D341Med (cell line): ENCODE measurements around the gene CTCFL.
"Not testable (repeated sequence)": the region's sequence is repeated elsewhere in the genome, so short reads cannot be mapped to it uniquely, and the experiment has no call there.

Experiments used
- DNase-seq: peaks from one replicate; pipeline ENCODE4 v3.0.0; 2012; ENCODE audit warnings: low spot score

CTCFL gene

DNA sequence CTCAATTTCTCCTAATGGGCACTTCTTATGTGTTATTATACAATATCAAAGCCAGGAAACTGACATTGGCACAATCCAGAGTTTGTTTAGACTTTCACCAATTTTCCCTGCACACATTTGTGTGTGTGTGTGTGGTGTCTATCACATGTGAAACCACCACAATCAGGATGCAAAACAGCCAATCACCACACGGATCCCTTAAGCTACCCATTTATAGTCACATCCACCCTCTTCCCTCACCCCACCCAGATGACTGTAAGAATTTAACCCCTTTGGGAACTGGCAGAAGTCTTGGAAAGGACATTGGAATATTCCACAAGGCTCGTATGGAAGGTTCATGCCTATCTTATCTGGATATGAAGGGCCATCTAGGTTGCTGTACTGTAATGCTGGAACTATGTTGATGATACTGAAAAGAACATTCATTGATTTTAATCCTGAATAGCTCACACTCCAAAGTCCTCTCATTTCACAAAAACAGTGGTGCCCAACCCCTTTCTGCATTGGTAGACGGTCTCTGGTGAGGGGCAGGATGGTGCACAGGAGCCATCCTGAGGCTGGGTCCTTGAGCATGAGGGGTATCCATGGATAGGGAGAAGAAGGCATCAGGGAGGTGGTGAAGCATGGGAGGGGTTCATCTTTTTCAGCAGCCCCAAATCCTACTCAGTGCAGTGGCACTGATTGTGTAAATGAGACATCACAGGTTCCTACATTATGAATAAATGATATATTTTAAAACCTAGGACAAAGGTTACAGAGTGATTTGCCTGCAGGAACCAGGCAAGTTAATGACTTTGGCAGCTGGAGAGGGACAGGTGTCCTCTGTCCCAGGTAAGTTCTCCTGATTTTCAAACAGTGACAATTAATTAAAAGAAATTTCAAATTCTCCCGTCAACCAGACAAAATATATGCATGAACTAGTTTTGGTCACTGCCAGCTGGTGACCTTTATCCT is 12.1 kb upstream of the CTCFL start:
- no peak for DNase-seq

DNA sequence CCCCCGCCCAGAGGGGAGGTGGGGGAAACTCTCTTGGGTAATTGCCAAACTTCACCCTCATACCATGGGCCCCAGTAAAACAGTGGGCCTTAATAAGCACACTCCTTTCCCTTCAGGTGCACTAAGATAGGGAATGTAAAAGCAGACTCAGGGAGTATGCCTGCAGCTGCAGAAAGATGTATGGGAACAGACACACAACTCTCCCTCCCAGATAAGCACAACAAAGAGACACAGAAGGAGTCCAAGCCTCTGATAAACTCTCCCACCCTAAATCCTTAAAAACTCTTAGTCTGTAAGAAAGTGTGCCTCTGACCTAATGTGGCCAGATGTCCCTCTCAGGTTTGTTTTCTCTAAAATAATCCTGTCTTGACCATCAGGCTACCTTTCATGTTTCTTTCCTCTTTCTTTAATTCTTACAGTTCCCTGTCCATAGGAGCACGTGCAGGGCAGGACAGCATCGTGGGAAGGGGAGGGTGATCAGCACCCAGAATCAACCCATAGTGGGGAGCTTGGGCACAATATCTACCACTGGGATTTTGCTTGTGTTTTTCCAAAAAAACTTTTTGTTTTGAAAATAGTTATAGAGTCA is 11.3 kb upstream of the CTCFL start:
- no peak for DNase-seq

DNA sequence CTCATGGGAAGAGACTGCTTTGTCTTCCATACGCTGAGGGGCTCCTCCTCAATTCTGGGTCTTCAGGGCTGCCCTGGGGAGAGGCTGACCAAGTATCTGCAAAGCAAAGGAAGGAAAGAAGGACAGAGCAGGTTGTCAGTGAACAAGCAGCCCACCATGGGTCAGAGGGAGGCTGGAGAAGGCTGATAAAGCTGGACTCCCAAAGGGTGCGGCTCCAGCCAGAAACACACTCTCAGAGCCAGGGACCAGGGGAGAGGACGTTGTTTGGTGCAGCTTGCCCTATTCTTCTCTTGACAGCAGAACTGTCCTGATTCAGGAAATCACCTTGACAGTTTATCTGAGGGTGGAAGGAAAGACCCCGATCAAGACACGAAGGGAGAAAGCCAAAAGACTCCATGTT is 10.4 kb upstream of the CTCFL start:
- no peak for DNase-seq

DNA sequence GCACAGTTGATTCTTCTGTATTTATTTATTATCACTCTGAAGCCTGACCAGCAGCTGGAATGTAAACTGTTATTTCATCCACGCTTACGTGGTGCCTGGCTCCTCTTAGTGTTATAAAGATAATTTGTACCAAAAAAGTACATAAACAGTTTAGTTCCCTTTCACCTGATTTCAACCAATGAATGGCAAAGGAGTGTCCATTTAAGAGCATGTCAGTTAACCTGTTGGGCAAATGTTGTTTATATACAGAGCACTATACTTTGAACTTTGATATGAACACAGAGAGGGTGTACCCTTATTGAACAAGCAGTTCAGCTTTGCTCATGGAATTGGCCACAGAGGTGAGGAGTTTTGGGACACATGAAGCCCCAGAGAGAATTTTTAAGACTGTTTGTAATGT is 7.2 kb upstream of the CTCFL start:
- DNase-seq: no peak

DNA sequence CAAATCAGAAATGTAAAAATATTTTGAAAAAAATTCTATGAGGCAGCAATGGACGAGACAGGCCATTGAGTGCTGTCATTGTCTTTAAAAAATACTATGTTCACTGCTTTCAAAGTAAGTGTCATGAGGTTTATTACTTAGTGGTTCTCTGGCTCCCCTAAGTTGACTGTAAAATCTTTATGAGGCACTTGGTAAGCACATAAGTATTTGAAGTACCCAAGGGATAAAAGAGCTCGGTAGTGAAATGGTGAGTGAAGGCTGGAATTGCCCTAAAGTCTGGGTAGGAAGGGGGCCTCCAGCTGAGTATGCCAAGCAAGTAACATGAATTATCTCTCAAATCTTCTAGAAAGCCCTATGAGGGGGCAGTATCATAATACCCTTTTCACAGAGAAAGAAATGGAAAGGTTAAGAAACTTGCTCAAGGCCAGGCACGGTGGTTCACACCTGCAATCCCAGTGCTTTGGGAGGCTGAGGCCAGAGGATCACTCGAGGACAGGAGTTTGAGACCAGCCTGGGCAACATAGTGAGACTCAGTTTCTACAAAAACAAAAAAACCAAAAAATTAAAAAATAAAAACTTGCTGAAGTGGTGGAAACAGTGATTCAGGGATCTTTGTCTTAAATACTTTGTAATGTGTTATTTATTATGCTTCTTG is 5.5 kb upstream of the CTCFL start:
- DNase-seq: no peak

DNA sequence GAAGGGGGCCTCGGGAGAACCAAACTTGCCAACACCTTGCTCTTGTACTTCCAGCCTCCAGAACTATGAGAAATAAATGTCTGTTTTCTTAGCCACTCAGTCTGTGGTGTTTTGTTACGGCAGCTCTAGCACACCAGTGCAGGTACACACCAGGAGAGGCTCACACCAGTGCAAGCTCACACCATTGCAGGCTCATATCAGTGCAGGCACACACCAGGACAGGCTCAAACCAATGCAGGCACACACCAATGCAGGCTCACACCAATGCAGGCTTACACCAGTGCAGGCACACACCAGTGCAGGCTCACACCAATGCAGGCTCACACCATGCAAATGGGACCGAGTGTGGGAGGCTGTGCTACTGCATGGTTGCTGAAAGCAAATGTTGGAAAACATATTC is 4.9 kb upstream of the CTCFL start:
- no peak for DNase-seq

DNA sequence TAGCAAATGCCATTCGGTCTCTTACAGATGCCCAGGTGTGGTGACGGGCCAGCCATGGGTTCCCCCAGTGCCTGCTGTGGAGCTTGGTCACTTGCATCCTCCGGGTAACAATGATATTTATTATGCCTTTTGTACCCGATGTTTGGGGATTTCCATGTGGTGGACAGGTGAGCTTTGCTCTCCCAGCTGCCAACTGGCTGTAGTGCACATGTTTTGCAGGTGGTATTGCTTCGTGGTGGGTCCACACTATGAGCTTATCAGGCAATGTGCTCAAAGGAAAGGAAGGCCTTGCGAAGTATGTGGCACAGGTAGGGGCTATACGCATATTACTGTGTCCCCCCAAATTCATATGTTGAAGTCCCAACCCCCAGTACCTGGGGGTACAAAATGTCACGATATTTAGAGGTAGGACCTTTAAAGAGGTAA is 4.2 kb upstream of the CTCFL start:
- no peak for DNase-seq

DNA sequence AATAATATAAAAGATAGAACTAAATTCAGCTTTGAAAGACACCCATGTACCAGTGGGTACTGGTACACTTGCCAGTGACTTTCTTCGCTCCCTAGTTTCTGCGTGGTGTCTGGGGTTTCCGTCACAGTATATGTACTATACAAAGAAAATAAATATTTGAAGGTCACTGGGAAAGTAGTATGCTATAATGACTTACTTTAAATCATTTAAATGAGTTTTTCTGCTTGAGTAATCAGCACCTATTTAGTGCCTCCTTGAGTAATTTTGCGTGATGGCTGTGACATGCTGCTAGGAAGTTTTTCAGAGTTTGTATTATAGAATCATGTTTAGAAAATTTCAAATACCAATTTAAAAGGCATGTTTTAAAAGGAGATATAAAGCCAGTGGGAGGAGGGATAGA is 3.2 kb upstream of the CTCFL start:
- no peak for DNase-seq

DNA sequence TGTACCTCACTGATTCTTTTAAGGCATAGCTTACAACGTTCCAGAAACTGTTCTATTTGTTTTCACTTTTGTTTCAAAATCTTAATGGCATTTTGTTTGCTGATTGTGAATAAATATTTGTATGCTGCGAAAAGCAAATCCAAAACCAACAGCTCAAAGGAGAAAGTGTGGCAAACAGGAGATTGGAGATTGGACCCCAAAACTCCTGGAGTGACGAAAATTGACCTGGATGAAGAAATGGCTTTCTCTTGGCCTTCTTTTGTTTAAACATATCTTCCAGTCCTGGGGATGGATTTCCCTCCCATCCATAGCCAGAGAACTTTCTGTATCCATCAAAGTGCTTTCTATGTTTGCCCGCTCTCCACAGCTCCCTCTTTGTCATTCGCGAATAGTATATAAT is 2.8 kb upstream of the CTCFL start:
- DNase-seq: no peak

DNA sequence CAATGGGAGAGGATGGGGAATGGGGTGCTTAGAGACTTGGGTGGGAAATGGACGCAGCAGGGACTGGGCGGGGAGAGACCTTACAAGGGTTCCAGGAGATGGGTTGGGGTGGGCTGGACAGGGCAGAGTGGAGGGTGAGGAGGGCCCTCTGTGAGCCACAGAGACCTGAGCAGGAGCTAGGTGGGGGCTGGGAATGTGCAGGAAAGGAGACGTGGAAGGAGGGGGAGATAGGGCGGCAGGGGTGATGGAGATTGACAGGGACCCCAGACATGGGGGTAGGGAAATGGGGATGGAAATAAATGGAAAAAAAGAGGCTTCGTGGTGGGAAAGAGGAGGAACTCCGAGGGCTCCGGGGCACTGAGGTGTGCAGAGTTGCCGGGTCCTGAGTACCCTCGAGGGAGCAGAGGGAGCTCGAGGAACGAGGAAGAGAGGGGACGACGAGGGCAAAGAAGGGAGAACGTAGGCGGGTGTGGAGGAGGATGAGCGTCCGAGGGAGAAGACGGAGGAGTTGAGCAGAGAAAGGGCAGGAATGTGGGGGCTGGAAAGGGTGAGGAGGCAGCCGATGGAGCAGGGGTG is 2.0 kb upstream of the CTCFL start:
- DNase-seq: no peak

DNA sequence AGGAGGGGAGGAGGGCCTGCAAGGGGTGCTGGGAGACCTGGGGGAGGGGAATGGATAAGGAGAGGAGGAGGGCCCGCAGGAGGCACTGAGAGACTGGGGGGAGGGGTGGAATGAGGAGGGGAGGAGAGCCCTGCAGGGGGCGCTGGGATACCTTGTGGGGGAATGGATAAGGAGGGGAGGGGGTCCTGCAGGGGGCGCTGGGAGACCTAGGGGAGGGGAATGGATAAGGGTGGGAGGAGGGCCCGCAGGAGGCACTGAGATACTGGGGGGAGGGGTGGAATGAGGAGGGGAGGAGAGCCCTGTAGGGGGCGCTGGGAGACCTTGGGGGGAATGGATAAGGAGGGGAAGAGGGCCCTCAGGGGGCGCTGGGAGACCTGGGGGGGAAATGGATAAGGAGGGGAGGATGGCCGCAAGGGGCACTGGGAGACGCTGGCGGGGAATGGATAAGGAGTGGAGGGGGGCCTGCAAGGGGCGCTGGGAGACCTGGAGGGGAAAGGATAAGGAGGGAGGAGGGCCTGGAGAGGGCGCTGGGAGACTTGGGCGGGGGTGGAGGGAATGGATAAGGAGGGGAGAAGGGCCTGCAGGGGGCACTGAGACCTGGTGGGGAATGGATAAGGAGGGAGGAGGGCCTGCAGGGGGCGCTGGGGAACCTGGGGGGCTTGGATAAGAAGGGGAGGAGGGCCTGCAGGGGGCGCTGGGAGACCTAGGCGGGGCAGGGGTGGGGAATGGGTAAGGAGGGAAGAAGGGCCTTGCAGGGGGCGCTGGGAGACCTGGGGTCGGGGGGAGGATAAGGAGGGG is 1.3 kb upstream of the CTCFL start:
- no peak for DNase-seq

DNA sequence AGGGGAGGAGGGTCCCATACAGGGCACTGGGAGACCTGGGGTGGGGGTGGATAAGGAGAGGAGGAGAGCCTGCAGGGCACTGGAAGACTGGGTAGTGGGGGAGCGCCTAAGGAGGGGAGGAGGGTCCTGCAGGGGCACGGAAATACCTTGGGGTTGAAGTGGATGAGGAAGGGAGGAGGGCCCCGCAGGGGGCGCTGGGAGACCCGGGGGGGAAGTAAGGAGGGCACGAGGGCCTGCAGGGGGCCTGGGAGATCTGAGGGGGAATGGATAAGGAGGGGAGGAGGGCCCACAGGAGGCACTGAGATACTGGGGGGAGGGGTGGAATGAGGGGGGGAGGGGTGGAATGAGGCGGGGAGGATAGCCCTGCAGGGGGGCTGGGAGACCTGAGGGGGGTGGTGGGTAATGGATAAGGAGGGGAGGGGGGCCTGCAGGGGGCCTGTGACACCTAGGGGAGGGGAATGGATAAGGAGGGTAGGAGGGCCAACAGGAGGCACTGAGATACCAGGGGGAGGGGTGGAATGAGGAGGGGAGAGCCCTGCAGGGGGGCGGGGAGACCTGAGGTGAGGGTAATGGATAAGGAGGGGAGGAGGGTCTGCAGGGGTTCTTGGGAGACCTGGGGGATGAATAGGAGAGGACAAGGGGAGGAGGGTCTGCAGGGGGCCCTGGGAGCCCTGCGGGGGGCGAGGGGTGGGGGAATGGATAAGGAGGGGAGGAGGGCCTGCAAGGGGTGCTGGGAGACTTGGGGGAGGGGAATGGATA is 567 bp upstream of the CTCFL start:
- no peak for DNase-seq

DNA sequence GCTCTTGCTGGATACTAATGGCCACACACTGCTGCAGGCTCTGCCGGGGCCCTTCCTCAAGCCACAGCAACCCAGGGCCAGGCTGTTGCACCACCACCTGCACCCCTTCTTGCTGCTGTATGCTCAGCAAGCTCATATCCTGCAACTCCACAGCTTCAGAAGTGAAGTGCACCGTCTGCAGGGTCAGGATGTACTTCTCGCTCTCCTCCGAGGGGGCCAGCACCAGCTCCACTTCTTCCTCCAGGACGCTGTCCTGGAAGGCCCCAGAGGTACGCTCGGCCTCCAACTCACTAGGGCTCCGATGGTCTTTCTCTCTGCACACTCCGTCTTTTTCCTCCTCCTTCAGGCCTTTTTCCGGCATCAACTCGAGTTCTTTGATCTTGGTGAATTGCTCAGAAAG is 1.2 kb downstream of the CTCFL start:
- DNase-seq: no peak

DNA sequence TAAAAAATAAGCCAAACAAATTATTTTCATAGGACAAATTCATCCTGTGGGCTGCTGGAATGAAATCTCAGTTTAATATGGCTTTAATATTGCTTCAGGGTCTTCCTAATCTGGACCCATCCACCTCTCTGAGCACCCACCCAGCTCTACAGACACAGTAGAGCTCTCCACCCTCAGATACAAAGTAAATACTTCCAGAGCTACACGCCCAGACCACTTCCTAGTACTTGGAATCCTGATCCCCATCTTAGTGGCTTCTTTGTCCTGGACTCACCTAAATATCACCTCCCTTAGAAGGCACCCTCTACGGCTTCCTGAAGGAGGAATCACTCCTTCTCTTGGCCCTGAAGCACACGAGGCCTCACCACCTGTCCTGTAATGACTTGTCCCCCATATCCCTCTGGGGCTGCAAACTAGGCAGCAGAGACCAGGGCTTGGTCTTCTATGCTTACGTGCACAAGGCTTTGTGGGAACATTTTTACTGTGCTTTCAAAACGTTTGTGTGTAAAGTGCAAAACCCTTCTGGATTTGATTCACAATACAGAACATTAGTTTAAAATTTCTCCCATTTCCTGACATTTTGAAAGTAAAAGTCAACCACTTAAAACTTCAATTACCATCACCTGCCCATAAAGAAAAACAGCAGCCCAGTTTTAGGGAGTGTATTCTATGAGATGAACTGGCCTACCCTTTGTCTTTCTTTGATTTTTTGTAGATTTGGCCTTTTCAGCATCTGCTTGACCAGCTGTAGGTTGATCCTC is 2.4 kb downstream of the CTCFL start:
- DNase-seq: no peak

DNA sequence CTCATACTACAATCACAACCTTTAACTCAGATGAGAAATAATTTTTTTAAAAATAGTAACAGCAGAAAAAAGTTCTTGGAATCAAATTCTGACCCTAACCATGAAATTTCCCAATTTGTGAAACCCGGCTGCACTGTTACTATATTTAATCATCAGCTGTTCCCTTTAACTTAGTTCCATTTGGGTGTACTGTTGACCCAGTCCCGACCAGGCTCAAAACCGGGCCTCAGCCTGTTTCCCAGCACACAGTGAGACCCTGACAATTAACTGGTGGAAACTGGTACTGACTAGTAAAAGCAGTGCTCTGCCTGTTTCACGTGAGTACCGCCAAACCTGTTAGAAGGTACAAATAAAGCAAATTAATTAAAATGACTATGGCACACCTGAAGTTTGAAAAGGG is 7.0 kb downstream of the CTCFL start:
- DNase-seq: no peak

DNA sequence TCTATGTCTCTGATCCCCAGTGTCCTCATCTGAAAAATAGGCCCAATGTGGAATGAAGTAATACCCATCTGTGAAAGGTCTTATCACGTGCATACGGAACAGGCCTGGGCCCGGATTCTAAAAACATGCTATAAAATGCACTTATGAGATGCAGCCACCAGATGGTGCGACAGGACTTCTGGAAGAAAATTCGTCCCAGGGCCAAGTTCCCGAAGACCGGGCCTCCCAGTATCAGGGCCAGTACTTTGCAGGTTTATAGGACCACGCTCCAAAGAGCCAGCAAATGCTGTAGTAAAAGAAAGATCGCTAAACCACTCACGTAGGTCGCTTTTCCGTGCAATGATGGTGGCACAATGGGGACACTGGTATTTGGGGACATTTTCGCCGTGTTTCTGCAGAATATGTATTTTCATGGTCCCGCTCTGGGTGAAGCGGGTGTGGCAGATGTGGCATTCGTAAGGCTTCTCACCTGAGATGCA is 10.6 kb downstream of the CTCFL start:
- DNase-seq: peak; percentile 78

DNA sequence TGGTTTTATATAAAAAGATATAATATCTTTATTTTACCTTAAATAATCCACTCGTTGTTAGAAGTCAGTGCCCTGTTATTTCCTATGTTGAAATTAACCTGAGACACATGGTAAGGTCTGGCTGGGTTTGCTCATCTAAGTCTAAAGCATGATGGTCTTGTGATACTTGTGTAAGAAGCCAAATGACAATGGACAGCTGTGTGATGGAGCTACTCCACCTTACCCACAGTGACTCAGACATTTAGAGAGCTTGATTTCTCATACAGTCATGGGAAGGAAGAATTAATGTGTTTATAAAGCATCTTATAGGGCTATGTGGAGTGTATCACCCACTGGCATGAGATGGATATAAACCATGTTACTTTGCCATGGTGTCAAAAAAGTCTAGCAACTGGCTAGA is 11.7 kb downstream of the CTCFL start:
- DNase-seq: no peak

DNA sequence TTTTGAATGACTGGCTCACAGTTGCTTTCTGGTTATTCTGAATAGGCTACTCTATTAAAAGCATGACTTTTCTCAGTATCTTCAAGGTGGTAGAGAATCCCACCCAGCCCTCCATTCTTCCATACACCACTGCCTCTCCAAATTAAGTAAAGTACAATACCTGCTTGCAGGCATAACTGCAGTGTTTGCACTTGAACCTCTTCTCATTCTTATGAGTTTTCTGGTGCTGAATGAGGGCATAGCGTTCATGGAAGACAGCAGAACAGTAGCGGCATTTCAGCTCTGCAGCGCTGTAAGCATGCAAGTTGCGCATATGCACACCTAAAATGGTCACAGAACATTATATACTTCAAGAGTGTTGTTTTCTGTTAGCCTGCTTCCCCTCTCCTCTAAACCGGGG is 12.5 kb downstream of the CTCFL start:
- no peak for DNase-seq

DNA sequence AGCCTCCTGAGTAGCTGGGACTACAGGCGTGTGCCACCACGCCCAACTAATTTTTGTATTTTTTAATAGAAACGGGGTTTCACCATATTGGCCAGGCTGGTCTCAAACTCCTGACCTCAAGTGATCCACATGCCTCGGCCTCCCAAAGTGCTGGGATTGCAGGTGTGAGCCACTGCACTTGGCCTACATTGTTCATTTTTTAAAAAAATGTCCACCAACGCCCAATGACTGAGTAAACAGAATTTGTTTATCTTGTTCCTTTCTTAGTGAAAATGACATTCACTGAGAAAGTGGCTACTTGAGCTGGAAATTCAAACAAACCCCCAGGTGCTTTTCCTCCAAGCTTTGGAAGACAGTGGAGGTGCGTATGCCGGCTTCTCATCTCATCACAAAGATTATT is 13.2 kb downstream of the CTCFL start:
- not testable (repeated sequence) for DNase-seq

DNA sequence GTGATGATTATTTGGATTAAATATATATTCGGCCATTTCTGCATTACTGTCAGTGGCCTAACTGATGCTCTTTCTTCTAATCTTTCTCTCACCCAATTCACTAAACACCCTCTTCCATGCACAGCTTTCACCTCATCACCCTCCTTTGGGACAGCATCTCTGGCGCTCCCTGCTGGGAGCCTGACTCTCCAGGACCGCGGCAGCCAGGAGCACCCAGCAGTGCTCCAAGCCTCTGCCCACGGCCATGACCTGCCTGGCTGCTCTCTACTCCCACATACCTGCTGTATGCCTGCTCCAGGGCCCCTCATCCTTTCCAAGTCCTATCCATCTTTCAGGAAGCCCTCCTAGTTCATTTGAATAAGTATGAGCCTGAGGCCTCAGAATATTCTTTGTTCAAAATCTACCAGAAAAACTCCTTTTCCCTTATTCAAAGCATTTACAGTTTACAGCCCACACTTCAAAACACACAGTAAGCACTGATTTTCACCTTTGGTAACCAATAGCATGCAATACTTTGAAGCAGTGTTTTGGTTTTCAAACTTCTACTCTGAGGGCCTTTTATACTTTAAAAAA is 15.2 kb downstream of the CTCFL start:
- DNase-seq: peak; percentile 75
